HG02623 (cell line): ENCODE results near the gene OST4.
A peak's percentile ranks its signal among the peaks of the same experiment; 100 is the strongest.
"Not testable (repeated sequence)": the region's sequence is repeated elsewhere in the genome, so short reads cannot be mapped to it uniquely, and the experiment has no call there.

ENCODE experiments used
- ATAC-seq: cut with Tn5 transposase; IDR thresholded peaks from one replicate; pipeline ENCODE4 v1.9.1; 2021; ENCODE audit warnings: moderate library complexity; ENCODE audit not compliant: unreplicated experiment

Gene OST4

DNA sequence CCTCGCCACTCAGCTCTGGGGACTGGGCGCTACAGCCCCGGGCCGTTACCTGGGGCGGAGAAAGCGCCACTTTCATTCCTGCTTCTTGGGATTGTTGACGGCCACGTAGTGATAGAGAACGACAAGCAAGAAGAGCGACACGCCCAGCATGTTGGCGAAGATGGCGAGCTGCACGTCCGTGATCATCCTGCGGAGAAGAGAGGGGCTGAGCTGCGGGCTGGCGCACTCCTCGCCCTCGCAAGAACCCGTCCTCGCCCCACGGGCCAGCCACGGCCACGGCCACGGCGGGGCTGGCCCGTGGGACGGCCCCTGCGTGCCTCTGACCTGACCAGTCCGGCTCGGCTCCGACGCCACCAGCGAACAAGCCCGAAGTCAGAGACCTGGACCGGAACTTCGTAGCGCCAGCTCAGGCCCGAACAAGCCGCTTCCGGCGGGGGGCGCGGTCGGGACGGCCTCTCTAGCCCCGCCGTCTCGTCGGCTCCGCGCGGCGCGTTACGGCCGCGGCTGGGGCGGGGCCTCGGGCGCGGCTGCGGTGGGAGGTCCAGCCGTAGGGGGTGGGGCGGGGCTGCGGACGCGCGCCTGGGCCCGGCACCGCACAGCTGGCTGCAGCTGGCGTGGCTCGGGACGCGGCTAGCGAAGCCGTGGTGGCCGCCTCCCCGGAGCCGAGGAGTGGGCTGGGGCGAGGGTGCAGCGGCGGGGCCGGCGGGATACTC, at the start of gene OST4:
Gene OST4 (minus strand): TSS at position 378 of the 713 bp plus-strand sequence.
- peak; percentile 81 for ATAC-seq

DNA sequence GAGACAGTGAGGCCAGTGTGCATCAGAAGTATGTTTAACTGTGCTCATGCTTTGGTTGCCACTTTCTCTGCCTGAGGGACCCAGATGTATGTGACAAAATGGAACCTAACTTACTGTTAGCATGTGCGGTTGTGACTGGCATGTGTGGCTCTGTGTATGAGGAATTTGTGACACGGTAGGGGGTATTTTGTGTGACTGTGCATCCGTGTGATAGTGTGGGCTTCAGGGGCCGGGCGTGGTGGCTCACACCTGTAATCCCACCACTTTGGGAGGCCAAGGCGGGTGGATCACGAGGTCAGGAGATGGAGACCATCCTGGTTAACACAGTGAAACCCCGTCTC, 47.8 kb upstream of the OST4 start:
- ATAC-seq: not testable (repeated sequence)

DNA sequence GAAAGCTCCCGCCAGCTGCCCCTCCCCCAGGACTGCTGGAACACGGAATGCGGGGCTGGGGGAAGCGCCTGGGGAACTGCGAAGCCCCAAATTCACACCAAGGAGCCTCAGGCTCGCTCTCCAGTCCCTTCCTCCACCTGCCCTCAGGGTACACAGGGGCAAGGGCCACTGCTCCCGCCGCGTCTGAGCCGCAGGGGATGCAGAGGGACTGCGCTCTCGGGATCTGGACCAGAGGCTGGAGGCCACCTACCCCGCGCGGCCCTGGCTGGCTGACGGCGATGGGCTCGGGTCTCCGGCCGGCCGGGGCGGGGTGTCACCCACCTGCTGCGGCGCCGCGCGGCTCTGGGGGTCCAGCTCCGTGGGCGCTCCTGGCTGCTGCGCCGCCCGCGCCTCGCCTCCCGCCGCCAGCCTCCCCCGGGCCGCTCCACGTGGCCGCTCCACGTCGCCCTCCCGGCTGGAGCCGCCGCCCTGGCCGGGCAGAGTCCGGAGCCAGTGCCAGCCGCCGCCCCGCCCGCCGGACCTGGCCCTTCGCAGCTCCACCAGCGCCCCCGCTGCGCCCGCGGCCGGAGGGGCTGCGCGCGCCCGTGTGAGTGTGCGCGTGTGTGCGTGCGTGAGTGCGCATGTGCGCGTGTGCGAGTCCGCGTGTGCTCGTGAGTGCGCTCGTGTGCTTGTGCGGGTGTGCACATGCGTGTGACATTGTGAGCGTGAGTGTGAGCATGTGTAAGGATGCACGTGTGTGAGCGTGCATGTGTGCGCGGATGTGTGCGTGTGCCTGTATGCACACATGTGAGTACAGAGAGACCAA, 47.3 kb upstream of the OST4 start, which contains the start of gene CGREF1:
Gene CGREF1 (minus strand): TSS at position 604 of the 805 bp plus-strand sequence. CDS start 14,762 bp downstream, outside the sequence.
- ATAC-seq: no peak

DNA sequence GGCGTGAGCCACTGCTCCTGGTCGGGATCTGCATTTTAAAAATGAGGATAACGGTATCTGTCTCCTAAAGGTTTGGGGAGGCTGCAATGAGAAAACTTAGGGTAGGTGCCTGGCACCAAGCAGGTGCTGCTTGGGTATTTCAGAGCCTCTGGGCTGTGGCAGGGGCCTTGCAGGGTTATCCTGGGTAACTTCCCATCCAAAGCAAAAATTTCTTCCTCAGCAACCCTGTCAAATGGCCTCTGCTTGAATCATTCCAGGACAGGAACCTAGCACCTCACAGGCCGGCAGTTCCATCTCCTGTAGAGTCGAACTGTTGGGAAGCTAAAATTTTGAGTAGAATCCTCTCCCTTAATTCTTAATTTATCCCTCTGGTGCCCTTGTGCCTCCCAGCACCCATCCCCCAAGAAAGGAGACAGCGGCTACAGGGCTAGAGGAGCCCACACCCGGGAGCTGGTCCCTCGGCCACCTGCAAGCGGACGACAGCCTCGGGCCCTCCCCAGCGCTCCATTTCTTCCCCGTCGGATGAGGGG, 46.6 kb upstream of the OST4 start:
- no peak for ATAC-seq

DNA sequence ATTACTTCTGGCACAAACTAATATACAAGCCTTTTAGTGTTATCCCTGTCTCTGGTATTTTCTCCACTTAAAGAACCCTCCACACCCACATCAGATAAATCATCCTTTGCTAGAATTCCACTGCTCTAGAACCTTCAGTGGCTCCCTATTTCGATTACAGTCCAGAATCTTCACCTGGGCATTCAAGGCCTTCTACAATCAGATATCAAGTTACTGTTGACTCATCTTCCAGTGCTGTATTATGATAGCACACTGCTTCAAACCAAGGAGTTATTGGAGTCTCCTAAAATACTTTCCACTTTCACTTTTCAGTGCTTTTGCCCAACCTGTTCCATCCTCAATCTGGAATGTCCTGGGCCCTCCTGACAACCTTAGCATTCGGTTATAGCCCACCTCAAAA, 44.1 kb upstream of the OST4 start:
- no peak for ATAC-seq

DNA sequence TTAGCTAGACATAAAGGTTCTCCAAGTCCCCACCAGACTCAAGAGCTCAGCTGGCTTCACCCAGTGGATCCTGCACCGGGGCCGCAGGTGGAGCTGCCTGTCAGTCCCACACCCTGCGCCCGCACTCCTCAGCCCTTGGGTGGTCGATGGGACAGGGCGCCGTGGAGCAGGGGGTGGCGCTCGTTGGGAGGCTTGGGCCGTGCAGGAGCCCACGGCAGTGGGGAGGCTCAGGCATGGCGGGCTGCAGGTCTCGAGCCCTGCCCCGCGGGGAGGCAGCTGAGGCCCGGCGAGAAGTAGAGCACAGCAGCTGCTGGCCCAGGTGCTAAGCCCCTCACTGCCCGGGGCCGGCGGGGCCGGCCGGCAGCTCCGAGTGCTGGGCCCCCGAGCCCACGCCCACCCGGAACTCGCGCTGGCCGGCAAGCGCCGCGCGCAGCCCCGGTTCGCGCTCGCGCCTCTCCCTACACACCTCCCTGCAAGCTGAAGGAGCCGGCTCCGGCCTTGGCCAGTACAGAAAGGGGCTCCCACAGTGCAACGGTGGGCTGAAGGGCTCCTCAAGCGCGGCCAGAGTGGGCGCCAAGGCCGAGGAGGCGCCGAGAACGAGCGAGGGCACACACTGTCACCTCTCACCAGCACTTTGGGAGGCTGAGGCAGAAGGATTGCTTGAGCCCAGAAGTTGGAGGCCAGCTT, 40.1 kb upstream of the OST4 start:
- not testable (repeated sequence) for ATAC-seq

DNA sequence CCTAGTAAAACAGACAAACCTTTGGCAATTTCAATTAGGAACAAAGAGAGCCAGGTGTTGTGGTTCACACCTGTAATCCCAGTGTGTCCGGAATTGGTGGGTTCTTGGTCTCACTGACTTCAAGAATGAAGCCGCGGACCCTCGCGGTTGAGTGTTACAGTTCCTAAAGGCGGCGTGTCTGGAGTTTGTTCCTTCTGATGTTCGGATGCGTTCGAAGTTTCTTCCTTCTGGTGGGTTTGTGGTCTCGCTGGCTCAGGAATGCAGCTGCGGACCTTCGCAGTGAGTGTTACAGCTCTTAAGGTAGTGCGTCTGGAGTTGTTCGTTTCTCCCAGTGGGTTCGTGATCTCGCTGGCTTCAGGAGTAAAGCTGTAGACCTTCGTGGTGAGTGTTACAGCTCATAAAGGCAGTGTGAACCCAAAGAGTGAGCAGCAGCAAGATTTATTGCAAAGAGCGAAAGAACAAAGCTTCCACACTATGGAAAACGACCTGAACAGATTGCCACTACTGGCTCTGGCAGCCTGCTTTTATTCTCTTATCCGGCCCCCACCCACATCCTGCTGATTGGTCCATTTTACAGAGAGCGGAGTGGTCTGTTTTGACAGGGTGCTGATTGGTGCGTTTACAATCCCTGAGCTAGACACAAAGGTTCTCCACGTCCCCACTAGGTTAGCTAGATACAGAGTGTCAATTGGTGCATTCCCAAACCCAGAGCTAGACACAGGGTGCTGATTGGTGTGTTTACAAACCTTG, 39.3 kb upstream of the OST4 start:
- not testable (repeated sequence) for ATAC-seq

DNA sequence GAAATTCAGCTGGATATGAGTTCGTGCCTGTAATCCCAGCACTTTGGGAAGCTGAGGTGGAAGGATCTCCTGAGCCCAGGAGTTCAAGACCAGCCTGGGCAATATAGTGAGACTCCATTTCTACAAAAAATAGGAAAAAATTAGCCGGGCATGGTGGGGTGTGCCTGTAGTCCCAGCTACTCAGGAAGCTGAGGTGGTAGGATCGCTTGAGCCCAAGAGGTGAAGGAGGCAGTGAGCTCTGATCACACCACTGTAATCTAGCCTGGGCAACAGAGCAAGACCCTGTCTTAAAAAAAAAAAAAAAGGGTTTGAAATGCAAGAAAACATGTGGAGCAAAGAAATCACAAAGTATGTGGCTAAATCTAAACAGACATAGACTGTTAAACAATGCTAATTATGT, 37.6 kb upstream of the OST4 start:
- ATAC-seq: no peak

DNA sequence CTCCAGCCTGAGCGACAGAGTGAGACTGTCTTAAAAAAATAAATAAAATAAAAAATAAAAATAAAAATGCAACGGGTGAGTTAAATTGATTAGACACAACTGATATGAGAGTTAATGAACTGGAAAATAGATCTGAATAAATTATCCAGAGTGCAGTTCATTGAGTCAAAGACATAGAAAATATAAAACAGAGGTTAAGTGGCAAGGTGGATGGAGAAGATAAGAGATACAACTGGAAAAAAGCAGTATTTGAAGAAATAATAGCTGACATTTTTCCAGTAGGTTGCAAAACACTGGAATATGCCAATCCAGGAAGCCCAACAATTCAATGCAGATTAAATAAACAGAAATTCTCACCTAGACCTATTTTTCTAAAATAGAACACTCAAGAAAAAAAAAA, 36.8 kb upstream of the OST4 start:
- ATAC-seq: no peak

DNA sequence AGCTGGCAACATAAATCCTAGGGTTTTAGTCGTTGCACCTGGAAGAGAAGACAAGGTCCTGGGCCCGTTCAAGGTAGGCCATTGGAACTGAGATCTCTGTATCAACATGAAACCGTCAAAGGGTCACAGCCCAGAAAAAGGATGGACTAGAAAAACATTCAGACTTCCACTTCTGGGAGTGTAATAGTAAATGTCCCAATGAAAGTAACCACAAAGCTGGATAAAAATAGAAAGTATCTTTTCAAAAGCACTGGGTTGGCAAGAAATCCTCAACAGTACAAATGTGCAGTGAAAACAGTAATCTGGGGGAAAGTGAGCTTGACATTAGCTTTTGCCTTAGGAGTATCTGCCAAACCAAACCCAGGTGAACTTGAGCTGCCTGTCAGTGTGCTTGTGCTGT, 34.5 kb upstream of the OST4 start:
- no peak for ATAC-seq

DNA sequence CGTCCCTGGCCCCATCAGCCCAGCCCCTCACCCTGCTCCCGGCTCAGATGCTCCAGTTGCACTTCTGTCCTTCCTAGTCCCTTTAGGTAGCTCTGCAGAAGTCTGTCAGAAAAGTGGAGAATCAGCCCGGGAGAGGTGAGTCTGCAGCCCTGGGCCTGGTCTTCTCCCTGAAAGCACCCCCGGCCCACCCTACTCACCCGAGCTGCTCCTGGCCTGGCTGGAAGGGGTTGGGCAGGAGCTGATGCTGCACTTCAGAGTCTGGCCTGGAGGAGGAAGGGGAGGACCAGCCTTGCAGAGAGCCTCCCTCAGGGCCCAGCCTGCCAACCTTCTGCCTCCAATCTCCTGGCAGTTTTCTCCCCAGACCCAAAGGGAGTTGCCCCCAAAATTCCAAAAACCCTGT, 30.9 kb upstream of the OST4 start:
- ATAC-seq: no peak

DNA sequence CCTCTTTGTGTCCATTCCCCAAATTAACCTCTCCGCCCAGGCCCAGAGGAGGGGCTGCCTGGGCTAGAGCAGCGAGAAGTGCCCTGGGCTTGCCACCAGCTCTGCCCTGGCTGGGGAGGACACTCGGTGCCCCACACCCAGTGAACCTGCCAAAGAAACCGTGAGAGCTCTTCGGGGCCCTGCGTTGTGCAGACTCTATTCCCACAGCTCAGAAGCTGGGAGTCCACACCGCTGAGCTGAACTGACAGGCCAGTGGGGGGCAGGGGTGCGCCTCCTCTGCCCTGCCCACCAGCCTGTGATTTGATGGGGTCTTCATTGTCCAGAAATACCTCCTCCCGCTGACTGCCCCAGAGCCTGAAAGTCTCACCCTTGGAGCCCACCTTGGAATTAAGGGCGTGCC, 28.6 kb upstream of the OST4 start:
- no peak for ATAC-seq

DNA sequence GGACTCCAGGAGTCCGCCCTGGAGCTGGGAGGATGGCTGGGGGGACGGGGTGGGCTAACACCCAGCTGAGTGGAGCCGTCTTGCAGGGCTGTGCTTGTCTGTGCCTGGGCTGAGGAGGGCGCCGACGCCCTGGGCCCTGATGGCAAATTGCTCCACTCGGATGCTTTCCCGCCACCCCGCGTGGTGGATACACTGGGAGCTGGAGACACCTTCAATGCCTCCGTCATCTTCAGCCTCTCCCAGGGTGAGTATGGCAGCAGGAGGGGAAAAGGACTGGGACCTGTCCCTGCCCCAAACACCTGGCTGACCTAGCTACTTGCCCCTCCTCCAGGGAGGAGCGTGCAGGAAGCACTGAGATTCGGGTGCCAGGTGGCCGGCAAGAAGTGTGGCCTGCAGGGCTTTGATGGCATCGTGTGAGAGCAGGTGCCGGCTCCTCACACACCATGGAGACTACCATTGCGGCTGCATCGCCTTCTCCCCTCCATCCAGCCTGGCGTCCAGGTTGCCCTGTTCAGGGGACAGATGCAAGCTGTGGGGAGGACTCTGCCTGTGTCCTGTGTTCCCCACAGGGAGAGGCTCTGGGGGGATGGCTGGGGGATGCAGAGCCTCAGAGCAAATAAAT, 28.0 kb upstream of the OST4 start:
- ATAC-seq: no peak

DNA sequence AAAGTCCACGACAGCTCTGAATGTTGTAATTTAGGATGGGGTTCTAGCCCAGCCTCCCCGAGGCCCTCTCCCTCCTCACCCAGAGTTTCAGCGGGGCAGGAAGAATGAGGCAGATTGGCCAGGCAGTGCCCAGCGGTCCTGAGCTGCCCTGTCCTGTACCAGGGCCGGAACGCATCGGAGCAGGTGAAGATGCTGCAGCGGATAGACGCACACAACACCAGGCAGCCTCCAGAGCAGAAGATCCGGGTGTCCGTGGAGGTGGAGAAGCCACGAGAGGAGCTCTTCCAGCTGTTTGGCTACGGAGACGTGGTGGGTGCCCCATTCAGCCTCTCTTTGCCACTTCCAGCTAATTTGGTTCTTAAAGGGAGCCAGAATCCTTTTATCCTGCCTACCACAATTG, 25.9 kb upstream of the OST4 start:
- no peak for ATAC-seq

DNA sequence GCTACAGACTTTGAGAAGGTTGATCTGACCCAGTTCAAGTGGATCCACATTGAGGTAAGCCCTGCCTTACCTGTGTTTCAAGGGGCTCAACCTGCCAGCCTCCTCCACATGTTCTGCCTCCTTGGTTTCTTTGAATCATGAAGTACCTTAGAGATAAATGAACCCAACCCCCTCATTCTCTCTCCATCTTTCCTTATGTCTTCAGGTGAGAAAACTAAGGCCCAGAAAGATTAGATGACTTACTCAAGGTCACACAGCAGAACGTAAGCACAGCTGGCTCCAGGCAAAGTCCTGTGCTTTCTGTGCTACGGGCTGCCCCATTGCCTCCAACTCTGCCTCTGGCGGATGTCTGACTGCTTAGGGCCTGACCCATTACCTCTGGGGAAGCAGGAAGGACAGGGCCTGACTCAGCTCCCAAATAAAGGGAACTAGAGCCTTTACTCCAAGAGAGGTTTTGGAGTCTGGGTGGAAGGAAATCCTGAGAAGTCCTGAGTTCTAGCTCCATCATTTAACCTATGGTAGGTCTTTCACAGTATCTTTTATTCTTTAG, 25.4 kb upstream of the OST4 start:
- ATAC-seq: no peak

DNA sequence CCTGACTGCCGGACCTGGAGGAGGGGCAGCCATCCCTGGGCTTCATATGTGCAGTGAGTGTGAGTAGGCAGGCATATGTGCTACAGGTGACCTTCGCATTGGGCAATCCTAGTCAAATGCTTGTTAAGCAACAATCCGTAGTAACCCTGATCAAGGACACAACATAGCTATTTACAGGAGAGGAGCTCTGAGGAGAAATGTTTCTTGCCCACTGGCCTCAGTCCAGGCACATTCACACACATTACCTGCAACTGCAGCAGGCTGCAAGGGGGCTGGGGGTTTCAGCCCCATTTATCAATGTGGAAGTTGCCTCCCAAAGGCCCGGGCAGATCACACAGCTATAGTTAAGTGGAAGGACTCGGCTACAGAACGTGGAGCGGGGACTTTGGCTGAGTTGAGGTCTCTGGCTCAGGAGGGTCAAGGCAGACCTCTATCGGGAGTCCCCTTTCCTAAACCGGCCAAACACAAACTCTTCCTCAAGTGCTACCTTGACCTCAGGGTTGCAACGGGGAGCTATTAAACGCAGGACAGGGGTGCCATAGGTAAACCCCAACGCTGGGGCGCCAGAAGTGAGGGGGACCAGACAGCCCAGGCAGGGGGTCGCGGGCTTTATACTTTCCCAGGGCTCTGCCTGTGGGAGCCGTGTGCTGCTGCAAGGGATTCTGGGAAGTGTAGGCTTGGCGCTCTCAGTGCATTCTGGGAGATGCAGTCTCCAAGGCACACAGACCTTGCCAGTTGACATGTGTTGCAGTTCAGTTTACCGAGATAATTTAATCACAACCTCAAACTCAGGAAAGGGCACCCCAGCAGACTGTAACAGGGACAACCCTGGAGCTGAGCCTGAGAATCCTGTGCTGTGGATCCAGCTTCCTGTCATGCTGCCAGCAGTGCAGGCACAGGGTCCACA, 24.5 kb upstream of the OST4 start:
- no peak for ATAC-seq

DNA sequence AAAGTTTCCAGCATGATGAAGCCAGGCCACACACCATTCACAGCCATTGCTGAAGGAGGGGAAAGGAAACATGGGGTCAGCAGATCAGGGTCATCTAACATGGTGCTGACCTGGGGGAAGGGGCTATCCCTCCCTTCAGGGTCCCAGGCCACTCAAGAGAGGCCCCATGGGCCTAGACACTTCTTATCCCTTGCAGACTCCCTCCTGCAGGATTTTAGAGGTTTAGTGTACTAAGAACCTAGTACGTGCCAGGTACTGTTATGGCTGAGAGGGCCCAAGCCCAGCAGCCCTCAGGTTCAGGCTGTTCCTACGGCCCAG, 23.9 kb upstream of the OST4 start:
- ATAC-seq: no peak

DNA sequence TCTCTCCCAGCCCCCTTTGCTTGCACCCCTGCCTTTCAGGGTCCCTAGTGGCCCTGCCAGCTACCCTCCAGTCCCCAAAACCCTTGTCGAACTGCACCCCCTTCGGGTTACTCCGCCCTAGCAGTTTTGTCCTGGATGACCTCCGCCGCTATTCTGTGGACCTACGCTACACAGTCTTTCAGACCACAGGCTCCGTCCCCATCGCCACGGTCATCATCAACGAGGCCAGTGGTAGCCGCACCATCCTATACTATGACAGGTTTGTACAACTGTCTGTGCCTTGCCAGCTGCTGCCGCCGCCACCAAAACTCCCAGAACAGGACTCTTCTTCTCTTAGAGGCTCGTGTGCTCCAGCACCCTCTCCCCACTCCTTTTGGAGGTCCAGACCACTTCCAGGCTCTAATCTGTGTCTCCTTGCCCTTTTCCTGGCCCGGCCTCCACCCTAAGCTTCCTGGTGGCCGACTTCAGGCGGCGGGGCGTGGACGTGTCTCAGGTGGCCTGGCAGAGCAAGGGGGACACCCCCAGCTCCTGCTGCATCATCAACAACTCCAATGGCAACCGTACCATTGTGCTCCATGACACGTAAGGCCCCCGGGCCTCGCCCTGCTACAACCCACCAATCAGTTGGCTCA, 23.0 kb upstream of the OST4 start:
- ATAC-seq: no peak
